Measurements from ENCODE around the gene USF2.
"Not testable (repeated sequence)": the region's sequence is repeated elsewhere in the genome, so short reads cannot be mapped to it uniquely, and the experiment has no call there.

USF2 gene

DNA sequence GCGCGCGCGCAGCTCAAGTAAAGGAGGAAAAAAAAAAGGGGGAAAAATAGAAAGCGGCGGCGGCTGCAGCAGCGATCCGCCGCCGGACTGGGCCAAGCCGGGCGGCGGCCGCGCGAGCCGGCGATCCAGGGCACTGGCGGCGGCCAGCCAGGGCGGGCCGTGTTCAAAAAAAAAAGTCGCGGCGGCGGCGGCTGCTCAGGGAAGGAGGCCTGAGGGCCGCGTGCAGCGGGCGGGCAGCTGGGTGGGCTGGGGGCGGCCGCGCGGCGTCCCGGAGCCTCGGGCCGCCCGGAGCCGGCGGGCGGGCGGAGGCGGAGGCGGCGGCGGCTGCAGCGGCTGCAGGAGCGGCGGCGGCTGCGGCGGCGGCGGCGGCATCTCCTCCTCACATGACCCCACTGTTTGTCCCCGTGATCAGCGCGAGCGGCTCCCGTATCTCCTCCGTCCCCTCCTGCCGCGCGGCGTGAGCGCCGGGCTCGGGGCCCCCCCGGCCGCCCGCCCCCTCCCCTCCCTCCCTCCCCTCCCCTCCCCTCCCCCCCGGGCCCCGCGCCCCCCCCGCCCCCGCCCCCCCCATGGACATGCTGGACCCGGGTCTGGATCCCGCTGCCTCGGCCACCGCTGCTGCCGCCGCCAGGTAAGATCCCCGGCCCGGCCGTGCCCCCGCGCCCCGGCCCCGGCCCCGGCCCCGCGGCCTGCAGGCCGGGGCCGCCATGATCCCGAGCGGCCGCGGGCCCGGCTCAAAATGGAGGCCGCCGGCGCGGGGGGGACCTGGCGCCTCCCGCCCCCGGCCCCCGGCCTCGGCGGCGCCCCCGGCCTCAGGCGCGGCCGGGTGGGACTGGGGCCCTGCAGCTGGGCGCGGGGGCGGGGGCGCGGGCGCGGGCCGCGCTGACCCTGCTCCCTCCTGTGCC is at the start of gene USF2:
TSS of gene USF2 (plus strand) at position 427 of the 902 bp plus-strand sequence. CDS start at position 567, 140 bp downstream.
- FAIRE-seq: no peak

- no peak for FAIRE-seq
These were observed 49.8 kb upstream of the USF2 start for GRCh38 chr19:35219008-35219407.

- no peak for FAIRE-seq
These were observed 48.3 kb upstream of the USF2 start for GRCh38 chr19:35220315-35220921.

DNA sequence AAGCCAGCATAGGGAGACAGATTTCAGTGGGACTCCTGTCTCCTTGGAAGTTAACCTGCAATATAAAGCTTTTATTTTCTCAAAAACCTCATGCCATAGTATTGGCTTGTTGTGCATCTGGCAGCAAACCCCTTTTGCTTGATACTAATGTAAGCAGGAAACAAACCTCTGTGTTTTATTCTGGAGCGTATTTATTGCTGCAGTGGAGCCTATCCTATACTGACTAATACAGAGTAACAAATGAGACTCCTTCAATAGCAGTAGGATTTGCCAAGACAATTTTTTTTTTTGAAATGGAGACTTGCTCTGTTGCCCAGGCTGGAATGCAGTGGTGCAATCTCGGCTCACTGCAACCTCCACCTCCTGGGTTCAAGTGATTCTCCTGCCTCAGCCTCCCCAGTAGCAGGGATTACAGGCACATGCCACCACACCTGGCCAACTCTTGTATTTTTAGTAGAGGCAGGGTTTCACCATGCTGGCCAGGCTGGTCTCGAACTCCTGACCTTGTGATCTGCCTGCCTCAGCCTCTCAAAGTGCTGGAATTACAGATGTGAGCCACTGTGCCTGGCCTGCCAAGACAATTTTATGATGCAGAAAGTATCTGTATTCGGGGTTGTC is 47.7 kb upstream of the USF2 start:
- not testable (repeated sequence) for FAIRE-seq

- FAIRE-seq: no peak
These were observed 46.3 kb upstream of the USF2 start for GRCh38 chr19:35222373-35223015.

- FAIRE-seq: no peak
These were observed 45.5 kb upstream of the USF2 start for GRCh38 chr19:35223084-35223790.

GRCh38 chr19:35223862-35224505 is 44.8 kb upstream of the USF2 start:
- FAIRE-seq: no peak

GRCh38 chr19:35224681-35225571 is 43.8 kb upstream of the USF2 start:
- FAIRE-seq: no peak

- FAIRE-seq: no peak
These were observed 42.8 kb upstream of the USF2 start for GRCh38 chr19:35225951-35226350.

DNA sequence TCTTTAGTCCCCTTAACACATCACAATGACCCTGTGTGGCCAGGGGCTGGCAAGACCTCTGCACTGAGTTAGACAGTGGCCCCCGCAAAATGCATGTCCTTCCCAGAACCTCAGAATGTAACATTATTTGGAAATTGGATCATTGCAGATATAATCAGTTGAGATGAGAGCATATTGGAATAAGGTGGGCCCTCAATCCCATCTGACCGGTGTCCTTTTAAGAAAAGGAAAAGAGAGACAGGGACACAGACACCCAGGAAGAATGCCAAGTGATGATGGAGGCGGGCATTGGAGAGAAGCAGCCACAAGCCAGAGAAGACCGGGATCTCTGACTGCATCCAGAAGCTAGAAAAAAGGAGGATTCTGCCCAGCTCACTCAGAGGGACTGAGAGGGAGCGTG is 42.0 kb upstream of the USF2 start:
- no peak for FAIRE-seq

GRCh38 chr19:35228177-35228930 is 40.4 kb upstream of the USF2 start, which contains the start of gene FAM187B:
FAM187B (minus strand) TSS chr19:35228739; CDS start chr19:35228680, 59 bp downstream.
- no peak for FAIRE-seq

DNA sequence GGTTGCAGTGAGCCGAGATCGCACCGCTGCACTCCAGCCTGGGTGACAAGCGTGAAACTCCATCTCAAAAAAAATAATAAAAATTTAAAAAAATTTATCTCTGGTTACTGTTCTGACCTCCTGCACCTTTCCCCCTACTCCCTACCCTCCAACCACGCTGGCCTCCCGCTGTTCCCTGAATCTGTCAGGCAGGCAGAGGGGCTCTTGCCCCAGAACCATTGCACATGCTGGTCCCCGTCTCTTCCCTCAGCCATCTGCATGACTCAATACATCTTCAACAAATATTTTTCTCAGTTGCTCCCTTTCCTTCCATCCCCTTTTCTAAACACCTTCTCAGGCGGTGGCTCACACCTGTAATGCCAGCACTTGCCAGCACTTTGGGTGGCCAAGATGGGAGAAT is 39.2 kb upstream of the USF2 start:
- FAIRE-seq: no peak

GRCh38 chr19:35231956-35232645 is 36.7 kb upstream of the USF2 start:
- no peak for FAIRE-seq

GRCh38 chr19:35232912-35233311 is 35.9 kb upstream of the USF2 start:
- no peak for FAIRE-seq

DNA sequence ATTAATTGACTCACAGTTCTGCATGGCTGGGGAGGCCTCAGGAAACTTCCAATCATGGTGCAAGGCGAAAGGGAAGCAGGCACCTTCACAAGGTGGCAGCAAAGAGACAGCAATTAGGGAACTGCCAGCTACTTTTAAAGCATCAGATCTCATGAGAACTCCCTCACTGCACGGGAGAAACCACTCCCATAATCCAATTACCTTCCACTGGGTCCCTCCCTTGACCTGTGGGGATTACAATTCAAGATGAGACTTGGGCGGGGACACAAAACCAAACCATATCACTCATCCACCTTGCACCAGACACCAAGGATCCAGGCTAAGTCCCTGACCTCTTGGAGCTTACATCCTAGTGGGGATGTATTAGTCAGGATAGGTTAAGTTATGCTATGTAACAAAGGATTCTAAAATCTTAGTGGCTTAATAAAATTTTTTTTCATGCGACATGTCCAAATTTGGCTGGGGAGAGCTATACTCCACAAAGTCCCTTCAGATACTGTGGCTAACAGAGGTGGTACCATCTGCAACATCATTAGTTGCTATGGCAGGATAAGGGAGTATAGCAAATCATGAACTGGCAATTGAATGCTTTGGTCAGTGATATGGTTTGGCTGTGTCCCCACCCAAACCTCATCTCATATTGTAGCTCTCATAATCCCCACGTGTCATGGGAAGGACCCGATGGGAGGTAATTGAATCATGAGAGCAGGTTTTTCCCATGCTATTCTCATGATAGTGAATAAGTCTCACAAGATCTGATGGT is 31.9 kb upstream of the USF2 start:
- no peak for FAIRE-seq

DNA sequence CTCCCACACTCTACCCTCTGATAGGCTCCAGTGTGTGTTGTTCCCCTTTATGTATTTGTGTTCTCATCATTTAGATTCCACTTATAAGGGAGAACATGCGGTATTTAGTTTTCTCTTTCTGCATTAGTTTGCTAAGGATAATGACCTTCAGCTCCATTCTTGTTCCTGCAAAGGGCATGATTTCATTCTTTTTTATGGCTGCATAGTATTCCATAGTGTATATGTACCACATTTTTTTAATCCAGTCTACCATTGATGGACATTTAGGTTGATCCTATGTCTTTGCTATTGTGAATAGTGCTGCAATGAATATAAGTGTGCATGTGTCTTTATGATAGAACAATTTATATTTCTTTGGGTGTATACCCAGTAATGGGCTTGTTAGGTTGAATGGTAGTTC is 29.2 kb upstream of the USF2 start:
- FAIRE-seq: not testable (repeated sequence)

GRCh38 chr19:35240327-35240726 is 28.4 kb upstream of the USF2 start:
- FAIRE-seq: no peak

- no peak for FAIRE-seq
These were observed 27.3 kb upstream of the USF2 start for GRCh38 chr19:35241417-35241816.
